ENCODE data around the gene PHKB.

PHKB gene

DNA sequence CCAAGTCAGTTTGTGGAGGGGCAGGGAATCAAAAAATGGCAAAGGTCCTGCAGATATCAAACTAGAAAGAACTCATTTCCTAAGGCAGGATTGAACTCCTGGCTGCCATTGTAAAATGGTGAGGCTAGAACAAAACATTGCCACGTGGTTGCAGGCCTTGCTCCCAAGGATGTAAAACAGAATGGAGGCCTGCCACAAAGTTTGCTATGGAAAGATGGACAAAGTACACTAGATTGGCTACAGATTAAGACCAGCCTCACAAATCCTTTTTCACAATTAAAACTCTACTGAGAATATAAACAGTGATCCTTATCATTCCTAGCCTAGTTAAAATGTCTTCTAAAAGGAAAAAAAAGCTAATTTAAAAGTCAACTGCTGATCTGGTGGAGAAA, 30.9 kb downstream of the PHKB start:
- Histone ChIP-seq H3K36me3 (ENCODE audit: control insufficient read depth, low read depth, low read length) (no peaks in the 10 kb centered on the region), H3K27ac (ENCODE audit: low read length) (no peak overlapping the region), H3K4me3 (ENCODE audit: low read length) (no peak overlapping the region), H3K4me1 (ENCODE audit: control insufficient read depth, low read depth, low read length) (peaks cover 13% of the 10 kb centered on the region), H3K27me3 (ENCODE audit: control insufficient read depth, insufficient read depth, low read length) (no peaks in the 10 kb centered on the region), H3K9me3 (ENCODE audit: control insufficient read depth, low read depth, low read length) (peaks cover 11% of the 10 kb centered on the region), H3K9ac (ENCODE audit: low read length) (no peak overlapping the region)

DNA sequence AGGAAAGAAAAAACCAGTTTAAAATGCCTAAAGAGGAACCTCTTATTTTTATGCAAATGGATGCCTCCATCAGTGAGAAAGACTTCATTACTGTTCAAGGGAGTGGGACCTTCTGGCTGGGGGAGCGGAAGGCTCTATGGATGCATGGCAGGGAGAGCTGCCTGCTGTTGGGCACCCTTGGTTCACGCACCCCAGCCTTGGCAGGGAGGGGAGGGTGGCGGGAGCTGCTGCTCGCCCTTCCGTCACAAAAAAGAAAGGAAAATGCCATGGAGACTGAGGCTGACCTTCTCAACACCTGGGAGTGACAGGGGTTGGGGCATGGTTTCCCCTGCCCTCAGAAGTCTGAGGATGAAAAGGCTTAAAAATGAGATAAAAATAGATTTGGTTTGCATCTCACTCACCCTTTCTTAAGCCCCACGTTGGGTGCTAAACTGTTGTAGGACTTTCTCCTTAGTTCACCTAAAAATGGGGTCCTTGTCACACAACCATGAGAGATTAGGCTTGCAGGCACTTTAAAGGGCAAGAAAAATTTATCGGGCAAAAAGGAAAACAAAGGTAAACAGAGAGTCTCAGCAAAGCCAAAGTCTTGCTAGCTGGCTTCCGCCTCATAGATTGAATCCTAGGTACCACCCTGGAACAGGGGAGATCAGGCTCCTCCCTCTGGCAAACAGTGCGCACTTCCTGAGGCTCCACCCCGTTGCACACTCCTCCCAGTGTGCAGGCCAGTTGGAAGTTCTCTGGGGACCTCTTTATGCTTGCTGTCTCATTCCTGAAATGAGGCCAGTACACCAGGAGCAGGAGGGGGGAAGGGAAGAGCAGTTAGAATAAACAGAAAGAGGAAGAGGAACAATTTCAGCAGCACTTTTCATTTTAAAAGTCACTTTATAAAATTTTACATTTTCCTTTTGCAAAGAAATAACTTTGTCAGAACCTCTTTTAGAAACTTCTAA, 31.6 kb downstream of the PHKB start:
- Histone ChIP-seq H3K9me3 (ENCODE audit: control insufficient read depth, low read depth, low read length) (peaks cover 11% of the 10 kb centered on the region), H3K9ac (ENCODE audit: low read length) (no peak overlapping the region), H3K36me3 (ENCODE audit: control insufficient read depth, low read depth, low read length) (no peaks in the 10 kb centered on the region), H3K27ac (ENCODE audit: low read length) (no peak overlapping the region), H3K4me1 (ENCODE audit: control insufficient read depth, low read depth, low read length) (peaks cover 13% of the 10 kb centered on the region), H3K27me3 (ENCODE audit: control insufficient read depth, insufficient read depth, low read length) (no peaks in the 10 kb centered on the region), H3K4me3 (ENCODE audit: low read length) (no peak overlapping the region)

DNA sequence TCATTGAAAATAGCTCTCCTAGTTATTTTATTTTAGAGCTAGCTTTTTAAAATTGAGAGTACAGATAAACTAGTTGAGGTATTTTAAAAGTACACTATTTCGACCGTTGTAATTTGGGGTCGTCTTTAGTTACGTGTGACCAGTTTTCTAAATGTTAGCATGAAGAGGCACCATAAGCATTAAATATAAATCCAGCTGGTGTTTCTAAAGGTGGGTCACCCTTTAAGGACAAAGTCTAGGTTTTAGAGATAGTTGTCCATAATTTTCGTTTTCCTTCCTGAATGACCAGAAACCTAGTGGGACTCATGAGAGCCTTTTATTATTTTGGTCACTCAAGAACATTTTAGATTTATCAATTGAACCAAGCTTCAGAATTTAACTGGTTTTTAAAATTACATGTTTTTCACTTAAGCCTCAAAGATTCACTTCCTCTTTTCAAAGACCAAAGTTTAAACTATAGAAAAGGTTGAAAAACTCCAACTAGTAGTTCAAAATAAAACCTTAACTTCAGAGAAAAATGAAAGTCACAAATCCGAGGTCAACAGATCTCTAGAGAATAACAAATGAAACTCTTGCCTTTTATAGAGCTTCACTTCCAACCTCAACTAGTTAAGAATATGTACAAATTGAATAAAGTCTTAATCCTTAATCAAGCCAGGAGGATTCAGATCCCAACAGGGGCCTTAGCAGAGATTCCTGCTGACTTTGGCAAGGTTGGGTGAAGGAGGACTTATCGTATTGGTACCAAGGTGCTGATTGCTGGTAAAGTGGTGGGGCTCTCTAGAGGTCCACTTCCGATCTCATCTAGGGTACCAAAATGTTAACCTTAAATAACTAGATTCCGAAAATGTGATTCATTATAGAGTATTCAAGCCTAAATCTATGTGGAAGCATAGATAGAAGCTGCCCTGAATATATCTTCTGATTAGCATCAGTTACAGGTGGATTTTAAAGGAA, 32.5 kb downstream of the PHKB start:
- peaks cover 13% of the 10 kb centered on the region for H3K4me1 ChIP-seq (ENCODE audit: control insufficient read depth, low read depth, low read length)
- no peak overlapping the region for H3K27ac ChIP-seq (ENCODE audit: low read length)
- no peaks in the 10 kb centered on the region for H3K27me3 ChIP-seq (ENCODE audit: control insufficient read depth, insufficient read depth, low read length)
- no peak overlapping the region for H3K9ac ChIP-seq (ENCODE audit: low read length)
- no peak overlapping the region for H3K4me3 ChIP-seq (ENCODE audit: low read length)
- no peaks in the 10 kb centered on the region for H3K36me3 ChIP-seq (ENCODE audit: control insufficient read depth, low read depth, low read length)
- peaks cover 11% of the 10 kb centered on the region for H3K9me3 ChIP-seq (ENCODE audit: control insufficient read depth, low read depth, low read length)

DNA sequence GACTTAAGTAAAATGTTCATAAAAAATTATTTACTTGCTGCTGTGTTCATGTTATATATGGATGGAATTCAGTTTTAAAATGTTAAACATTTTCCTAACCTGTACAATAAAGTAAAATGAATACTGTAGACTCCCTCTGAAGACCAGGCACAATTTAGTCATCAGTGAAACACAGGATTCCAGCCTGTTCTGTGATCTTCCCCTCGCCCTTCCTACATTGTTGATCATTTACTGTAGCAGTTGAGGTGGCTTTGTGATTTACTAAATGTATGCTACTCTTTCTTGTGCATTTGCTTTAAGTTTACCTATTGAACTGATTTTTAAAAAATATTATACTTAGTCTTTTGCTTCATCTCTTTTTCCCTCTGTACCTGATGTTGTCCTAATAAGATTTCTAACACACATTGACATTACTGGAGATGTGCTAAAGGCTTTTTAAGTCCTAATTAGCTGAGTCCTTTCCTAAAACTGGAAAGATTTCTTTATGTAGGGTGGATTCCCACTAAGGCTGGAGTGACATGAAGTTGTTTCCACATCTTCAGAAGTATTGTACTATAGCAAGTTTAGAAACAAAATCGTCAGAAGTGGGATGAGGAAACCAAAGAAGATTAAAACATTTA, 38.1 kb downstream of the PHKB start:
- H3K4me1 ChIP-seq (ENCODE audit: control insufficient read depth, low read depth, low read length) = no peaks in the 10 kb centered on the region
- H3K9ac ChIP-seq (ENCODE audit: low read length) = no peak overlapping the region
- H3K27me3 ChIP-seq (ENCODE audit: control insufficient read depth, insufficient read depth, low read length) = no peaks in the 10 kb centered on the region
- H3K4me3 ChIP-seq (ENCODE audit: low read length) = no peak overlapping the region
- H3K36me3 ChIP-seq (ENCODE audit: control insufficient read depth, low read depth, low read length) = peaks cover 21% of the 10 kb centered on the region
- H3K9me3 ChIP-seq (ENCODE audit: control insufficient read depth, low read depth, low read length) = no peaks in the 10 kb centered on the region
- no peak overlapping the region for H3K27ac ChIP-seq (ENCODE audit: low read length)

DNA sequence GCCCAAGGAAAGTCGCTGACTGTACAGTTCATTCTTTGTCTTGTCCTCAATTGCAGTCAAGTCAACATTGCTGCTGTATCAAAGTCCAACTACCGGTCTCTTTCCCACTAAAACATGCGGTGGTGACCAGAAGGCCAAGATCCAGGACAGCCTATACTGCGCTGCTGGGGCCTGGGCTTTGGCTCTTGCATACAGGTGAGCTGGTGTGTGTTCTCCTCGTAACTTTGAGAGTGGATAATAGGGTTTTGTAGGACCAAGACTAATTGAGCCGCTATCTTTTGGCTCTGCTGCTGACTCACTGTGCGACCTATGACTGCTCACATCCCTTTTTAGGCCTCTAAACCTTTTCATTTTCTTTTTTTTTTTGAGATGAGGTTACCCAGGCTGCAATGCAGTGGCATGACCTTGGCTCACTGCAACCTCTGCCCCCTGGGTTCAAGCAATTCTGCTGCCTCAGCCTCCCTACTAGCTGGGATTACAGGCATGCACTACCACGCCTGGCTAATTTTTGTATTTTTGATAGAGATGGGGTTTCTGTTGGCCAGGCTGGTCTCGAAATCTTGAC, 38.7 kb downstream of the PHKB start:
- Histone ChIP-seq H3K9ac (ENCODE audit: low read length) (no peak overlapping the region), H3K4me1 (ENCODE audit: control insufficient read depth, low read depth, low read length) (no peaks in the 10 kb centered on the region), H3K4me3 (ENCODE audit: low read length) (no peak overlapping the region), H3K36me3 (ENCODE audit: control insufficient read depth, low read depth, low read length) (peaks cover 21% of the 10 kb centered on the region), H3K9me3 (ENCODE audit: control insufficient read depth, low read depth, low read length) (no peaks in the 10 kb centered on the region), H3K27ac (ENCODE audit: low read length) (no peak overlapping the region), H3K27me3 (ENCODE audit: control insufficient read depth, insufficient read depth, low read length) (no peaks in the 10 kb centered on the region)

DNA sequence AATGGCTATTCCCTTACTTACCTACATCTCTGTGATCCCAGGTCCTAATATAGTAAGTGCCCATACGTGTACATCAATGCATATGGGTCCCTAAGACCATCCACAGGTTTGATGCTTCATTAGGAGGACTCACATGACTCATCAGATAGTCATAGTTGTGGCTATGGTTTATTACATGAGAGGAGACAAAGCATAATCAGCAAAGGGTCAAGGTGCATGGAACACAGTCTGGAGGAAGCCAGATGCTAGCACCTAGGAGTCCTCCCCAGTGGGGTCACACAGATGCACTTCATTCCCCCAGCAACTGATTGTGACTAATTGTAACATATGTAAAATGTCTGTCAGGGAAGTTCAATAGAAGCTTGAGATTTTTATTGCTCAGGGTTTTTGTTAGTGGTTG, 42.8 kb downstream of the PHKB start:
- H3K4me3 ChIP-seq (ENCODE audit: low read length) = no peak overlapping the region
- no peaks in the 10 kb centered on the region for H3K9me3 ChIP-seq (ENCODE audit: control insufficient read depth, low read depth, low read length)
- no peak overlapping the region for H3K27ac ChIP-seq (ENCODE audit: low read length)
- H3K36me3 ChIP-seq (ENCODE audit: control insufficient read depth, low read depth, low read length) = peaks cover 21% of the 10 kb centered on the region
- H3K27me3 ChIP-seq (ENCODE audit: control insufficient read depth, insufficient read depth, low read length) = no peaks in the 10 kb centered on the region
- H3K9ac ChIP-seq (ENCODE audit: low read length) = no peak overlapping the region
- no peaks in the 10 kb centered on the region for H3K4me1 ChIP-seq (ENCODE audit: control insufficient read depth, low read depth, low read length)

DNA sequence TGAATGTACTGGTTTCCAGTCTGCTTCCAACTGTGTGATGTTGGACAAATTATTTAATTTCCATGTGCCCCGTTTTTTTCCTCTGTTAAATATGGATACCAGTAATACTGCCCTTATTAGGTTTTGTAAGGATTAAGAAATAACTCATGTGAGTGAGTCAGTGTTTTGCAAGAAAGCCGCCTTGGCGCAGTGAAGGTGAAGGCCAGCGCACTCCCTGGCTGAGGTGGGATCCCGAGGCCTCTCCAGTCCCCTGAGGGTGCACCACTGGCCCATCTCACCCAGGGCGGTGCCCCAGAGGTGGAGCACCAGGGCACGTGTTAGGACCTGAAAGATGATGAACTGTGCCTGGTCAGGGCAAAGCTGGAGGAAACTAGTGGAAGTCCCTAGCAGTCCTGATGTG, 43.5 kb downstream of the PHKB start:
- Histone ChIP-seq H3K27ac (ENCODE audit: low read length) (no peak overlapping the region), H3K9me3 (ENCODE audit: control insufficient read depth, low read depth, low read length) (no peaks in the 10 kb centered on the region), H3K27me3 (ENCODE audit: control insufficient read depth, insufficient read depth, low read length) (no peaks in the 10 kb centered on the region), H3K36me3 (ENCODE audit: control insufficient read depth, low read depth, low read length) (peaks cover 18% of the 10 kb centered on the region), H3K4me3 (ENCODE audit: low read length) (no peak overlapping the region), H3K9ac (ENCODE audit: low read length) (no peak overlapping the region), H3K4me1 (ENCODE audit: control insufficient read depth, low read depth, low read length) (no peaks in the 10 kb centered on the region)

DNA sequence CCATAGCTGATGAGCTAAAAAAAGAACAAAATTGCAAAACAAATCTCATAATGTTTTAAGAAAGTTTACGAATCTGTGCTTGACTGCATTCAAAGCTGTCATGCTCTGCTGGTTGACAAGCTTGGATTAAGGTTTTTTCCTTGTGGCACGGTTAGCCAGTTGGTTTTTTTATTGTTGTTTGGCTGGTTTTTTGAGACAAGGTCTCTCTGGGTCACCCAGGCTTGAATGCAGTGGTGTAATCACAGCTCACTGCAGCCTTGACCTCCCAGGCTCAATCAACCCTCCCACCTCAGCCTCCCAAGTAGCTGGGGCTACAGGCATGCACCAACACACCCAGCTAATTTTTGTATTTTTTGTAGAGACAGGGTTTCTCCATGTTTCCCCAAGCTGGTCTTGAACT, 45.7 kb downstream of the PHKB start:
- no peak overlapping the region for H3K27ac ChIP-seq (ENCODE audit: low read length)
- no peak overlapping the region for H3K9ac ChIP-seq (ENCODE audit: low read length)
- H3K4me3 ChIP-seq (ENCODE audit: low read length) = no peak overlapping the region
- no peaks in the 10 kb centered on the region for H3K27me3 ChIP-seq (ENCODE audit: control insufficient read depth, insufficient read depth, low read length)
- peaks cover 3% of the 10 kb centered on the region for H3K4me1 ChIP-seq (ENCODE audit: control insufficient read depth, low read depth, low read length)
- H3K9me3 ChIP-seq (ENCODE audit: control insufficient read depth, low read depth, low read length) = no peaks in the 10 kb centered on the region
- H3K36me3 ChIP-seq (ENCODE audit: control insufficient read depth, low read depth, low read length) = peaks cover 12% of the 10 kb centered on the region

DNA sequence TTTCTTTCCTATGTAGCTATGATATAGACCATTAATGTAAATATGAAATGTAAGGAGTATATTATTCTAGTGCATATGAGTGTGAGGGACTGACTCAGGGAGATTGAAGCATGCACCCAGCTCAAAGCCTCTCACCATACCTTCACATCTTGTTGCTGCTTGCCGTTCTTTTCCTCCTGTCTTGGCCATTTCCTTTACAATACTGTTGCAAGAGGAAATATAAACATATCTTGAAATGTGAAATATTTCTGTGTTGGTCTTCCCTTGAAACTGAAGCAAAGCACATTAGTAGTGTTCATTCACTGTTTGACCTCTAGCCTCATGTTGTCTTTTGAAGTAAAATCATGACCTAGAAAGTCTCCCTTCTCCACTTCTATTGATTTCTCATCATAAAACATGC, 46.6 kb downstream of the PHKB start:
- Histone ChIP-seq H3K9me3 (ENCODE audit: control insufficient read depth, low read depth, low read length) (no peaks in the 10 kb centered on the region), H3K27ac (ENCODE audit: low read length) (no peak overlapping the region), H3K4me3 (ENCODE audit: low read length) (no peak overlapping the region), H3K9ac (ENCODE audit: low read length) (no peak overlapping the region), H3K36me3 (ENCODE audit: control insufficient read depth, low read depth, low read length) (peaks cover 11% of the 10 kb centered on the region), H3K27me3 (ENCODE audit: control insufficient read depth, insufficient read depth, low read length) (no peaks in the 10 kb centered on the region), H3K4me1 (ENCODE audit: control insufficient read depth, low read depth, low read length) (peaks cover 4% of the 10 kb centered on the region)

DNA sequence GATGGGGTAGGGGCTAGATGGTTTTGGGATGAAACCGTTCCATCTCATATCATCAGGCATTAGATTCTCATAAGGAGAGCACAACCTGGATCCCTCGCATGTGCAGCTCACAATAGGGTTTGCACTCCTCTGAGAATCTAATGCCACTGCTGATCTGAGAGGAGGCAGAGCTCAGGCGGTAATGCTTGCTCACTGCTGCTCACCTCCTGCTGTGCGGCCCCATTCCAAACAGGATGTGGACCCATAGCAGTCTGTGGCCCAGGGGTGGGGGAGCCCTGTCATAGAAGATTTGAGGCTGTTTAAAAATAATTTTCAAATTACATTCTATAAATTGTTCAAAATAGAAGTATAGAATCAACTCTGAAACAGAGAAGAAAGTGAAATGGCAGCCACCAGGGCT, 50.8 kb downstream of the PHKB start:
- peaks cover 8% of the 10 kb centered on the region for H3K36me3 ChIP-seq (ENCODE audit: control insufficient read depth, low read depth, low read length)
- no peak overlapping the region for H3K4me3 ChIP-seq (ENCODE audit: low read length)
- no peak overlapping the region for H3K9ac ChIP-seq (ENCODE audit: low read length)
- H3K27me3 ChIP-seq (ENCODE audit: control insufficient read depth, insufficient read depth, low read length) = no peaks in the 10 kb centered on the region
- no peaks in the 10 kb centered on the region for H3K9me3 ChIP-seq (ENCODE audit: control insufficient read depth, low read depth, low read length)
- H3K27ac ChIP-seq (ENCODE audit: low read length) = no peak overlapping the region
- H3K4me1 ChIP-seq (ENCODE audit: control insufficient read depth, low read depth, low read length) = peaks cover 4% of the 10 kb centered on the region

DNA sequence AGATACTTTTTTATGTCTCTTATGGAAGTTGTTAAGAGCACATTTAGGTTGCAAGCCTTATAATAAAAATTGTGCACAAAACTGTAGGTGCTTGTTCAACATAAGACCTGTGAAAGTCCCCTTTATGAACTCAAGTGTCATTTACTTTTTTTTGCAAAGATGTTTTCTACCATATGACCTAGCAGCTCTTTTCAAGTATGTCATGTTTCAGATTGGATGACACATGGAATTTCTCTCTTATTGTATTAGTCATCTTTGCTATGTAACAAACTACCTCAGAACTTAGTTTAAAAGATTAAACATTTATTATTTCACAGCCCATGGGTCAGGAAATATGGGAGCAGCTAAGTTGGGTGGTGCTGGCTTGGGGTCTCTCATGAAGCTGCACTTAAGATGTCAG, 57.9 kb downstream of the PHKB start:
- peaks cover 5% of the 10 kb centered on the region for H3K36me3 ChIP-seq (ENCODE audit: control insufficient read depth, low read depth, low read length)

More for the DNA sequence above, 57.9 kb downstream of the PHKB start:
- Histone ChIP-seq H3K27me3 (ENCODE audit: control insufficient read depth, insufficient read depth, low read length) (no peaks in the 10 kb centered on the region), H3K4me1 (ENCODE audit: control insufficient read depth, low read depth, low read length) (no peaks in the 10 kb centered on the region), H3K4me3 (ENCODE audit: low read length) (no peak overlapping the region), H3K9ac (ENCODE audit: low read length) (no peak overlapping the region), H3K9me3 (ENCODE audit: control insufficient read depth, low read depth, low read length) (no peaks in the 10 kb centered on the region), H3K27ac (ENCODE audit: low read length) (no peak overlapping the region)
